Caco-2 (cell line): ENCODE data around the gene GDAP2. TPM values are rescaled to one million over a fixed set of nuclear protein-coding genes. Genes with fewer than 3 reads are reported as not detected.

Experiments used
- BruUV-seq: library from RNA; stranded (reverse); fragments of 400-500 nt; replicated peaks from 2 replicates; lab custom pipeline; 2021; lab: Mats Ljungman, UMichigan
- CTCF ChIA-PET: fragments of 300-600 bp; sonication (Branson Sonifier 250); formaldehyde crosslinking; loops from one replicate; lab custom pipeline; 2022; ENCODE audit warnings: antibody characterized with exemption; lab: Charles Lee
- POLR2A ChIA-PET: fragments of 300-600 bp; sonication (Branson Sonifier 250); formaldehyde crosslinking; loops from one replicate; lab custom pipeline; 2022; ENCODE audit warnings: antibody characterized with exemption; lab: Charles Lee
- DNase-seq, 2 experiments: peaks; one replicate each; pipeline versions ENCODE4 v3.0.0 to v3.0.0-alpha.2; 2020 to 2022
- H3K27me3 ChIP-seq: replicated peaks from 2 replicates; pipeline ENCODE4 v1.6.0; 2011; ENCODE audit warnings: low read length; ENCODE audit not compliant: control insufficient read depth, insufficient read depth
- H3K36me3 ChIP-seq: 2 replicates; pipeline ENCODE4 v1.5.1; 2011; ENCODE audit warnings: low read length; ENCODE audit not compliant: control insufficient read depth, insufficient read depth
- H3K4me1 ChIP-seq: fragments of 250-450 bp; sonication (Bioruptor Pico); 2 replicates; pipeline ENCODE4 v1.5.1; 2020; ENCODE audit warnings: mild to moderate bottlenecking
- H3K4me3 ChIP-seq: 2 replicates; pipeline ENCODE4 v1.5.1; 2011; ENCODE audit warnings: low read depth, mild to moderate bottlenecking, control low read depth, low read length
- H3K9me3 ChIP-seq: fragments of 250-450 bp; sonication (Bioruptor Pico); 2 replicates; pipeline ENCODE4 v1.5.1; 2020; ENCODE audit warnings: mild to moderate bottlenecking, moderate library complexity
- H3K27ac Mint-ChIP-seq: one replicate; pipeline ENCODE4 v1.8.0; 2022; ENCODE audit warnings: mixed read lengths; ENCODE audit not compliant: unreplicated experiment
- H3K27me3 Mint-ChIP-seq: one replicate; pipeline ENCODE4 v1.8.0; 2022; ENCODE audit warnings: mixed read lengths; ENCODE audit not compliant: insufficient read depth, unreplicated experiment
- H3K36me3 Mint-ChIP-seq: one replicate; pipeline ENCODE4 v1.8.0; 2022; ENCODE audit warnings: mild to moderate bottlenecking, mixed read lengths; ENCODE audit not compliant: insufficient read depth, unreplicated experiment
- H3K4me1 Mint-ChIP-seq: one replicate; pipeline ENCODE4 v1.8.0; 2022; ENCODE audit warnings: low read depth, mixed read lengths; ENCODE audit not compliant: unreplicated experiment
- H3K4me3 Mint-ChIP-seq: one replicate; pipeline ENCODE4 v1.8.0; 2022; ENCODE audit warnings: mild to moderate bottlenecking, moderate library complexity, mixed read lengths; ENCODE audit not compliant: unreplicated experiment
- H3K9me3 Mint-ChIP-seq: one replicate; pipeline ENCODE4 v1.8.0; 2022; ENCODE audit warnings: mixed read lengths; ENCODE audit not compliant: unreplicated experiment
- CTCF ChIP-seq, 2 experiments: fragments of 200-600 bp in 1 of 2; IDR thresholded peaks; 1 replicate in 1 of 2; 2 replicates in 1 of 2; pipeline versions ENCODE4 v1.5.1 to v1.8.0; 2011 to 2022; ENCODE audit warnings: antibody characterized with exemption in 1 of 2, control low read depth in 1 of 2, inconsistent platforms in 1 of 2, low read depth in 1 of 2, low read length in 1 of 2, mild to moderate bottlenecking in 1 of 2, moderate library complexity in 1 of 2; ENCODE audit not compliant: insufficient read depth in 1 of 2, severe bottlenecking in 1 of 2, unreplicated experiment in 1 of 2
- intact Hi-C: fragments of 100-400 bp; cut with micrococcal nuclease; formaldehyde crosslinking; loops from one replicate; pipeline ENCODE4 v1.10.0; 2022; ENCODE audit not compliant: unreplicated experiment
- total RNA-seq: library from RNA; stranded (reverse); gene quantifications from 2 replicates; pipeline ENCODE4 v1.2.3, GENCODE V29; 2022

GDAP2 gene
- total RNA-seq, 1 experiment from 2014 or later = 16.4 TPM

DNA sequence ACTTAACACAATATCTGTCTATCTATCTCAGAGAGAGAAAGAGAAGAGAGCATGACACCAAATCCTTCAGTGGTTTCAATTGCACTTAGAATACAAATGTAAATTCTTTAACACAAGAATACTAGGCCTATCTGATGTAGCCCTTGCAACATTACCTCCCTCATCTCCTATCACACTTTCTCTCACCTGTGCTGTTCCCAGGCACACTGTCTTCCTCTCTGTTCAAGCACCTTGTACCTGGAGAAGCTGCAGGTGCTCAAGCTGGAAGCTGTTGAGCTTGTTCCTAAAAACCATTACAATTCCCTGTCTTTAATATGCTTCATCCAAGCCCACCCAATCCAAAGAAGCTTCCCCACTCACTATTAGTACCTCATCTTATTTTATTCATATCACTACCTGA is 97.0 kb downstream of the GDAP2 start:
- Histone ChIP-seq H3K36me3 (no peaks in the 10 kb centered on the region), H3K4me1 (no peaks in the 10 kb centered on the region), H3K4me3 (no peak overlapping the region), H3K9me3 (no peaks in the 10 kb centered on the region), H3K27me3 (no peaks in the 10 kb centered on the region)
- H3K4me3 Mint-ChIP-seq = no peak overlapping the region
- no peaks in the 10 kb centered on the region for H3K27me3 Mint-ChIP-seq
- no peak overlapping the region for H3K27ac Mint-ChIP-seq
- POLR2A ChIA-PET = no interaction called here
- H3K9me3 Mint-ChIP-seq = no peaks in the 10 kb centered on the region
- CTCF ChIA-PET = no interaction called here
- no peak for TF ChIP-seq CTCF (IDR thresholded peaks at IDR 0.05; ENCODE audit: insufficient read depth in 1 of 2, low read depth in 1 of 2, low read length in 1 of 2, severe bottlenecking in 1 of 2, unreplicated experiment in 1 of 2)
- H3K36me3 Mint-ChIP-seq = no peaks in the 10 kb centered on the region
- DNase-seq = no peak
- BruUV-seq = no TSS peak
- intact Hi-C loops = no loop called here
- no peaks in the 10 kb centered on the region for H3K4me1 Mint-ChIP-seq

DNA sequence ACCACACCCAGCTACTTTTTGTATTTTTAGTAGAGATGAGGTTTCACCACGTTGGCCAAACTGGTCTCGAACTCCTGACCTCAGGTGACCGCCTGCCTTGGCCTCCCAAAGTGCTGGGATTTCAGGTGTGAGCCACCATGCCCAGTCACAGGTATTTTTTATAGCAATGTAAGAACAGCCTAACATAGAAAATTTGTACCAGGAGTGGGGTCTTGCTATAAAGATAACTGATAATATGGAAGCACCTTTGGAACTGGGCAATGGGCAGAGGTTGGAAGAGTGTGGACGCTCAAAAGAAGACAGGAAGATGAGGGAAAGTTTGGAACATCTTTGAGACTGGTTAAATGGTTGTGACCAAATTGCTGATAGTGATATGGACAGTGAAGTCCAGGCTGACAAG is 99.2 kb downstream of the GDAP2 start:
- no peaks in the 10 kb centered on the region for H3K36me3 ChIP-seq
- BruUV-seq = no TSS peak

DNA sequence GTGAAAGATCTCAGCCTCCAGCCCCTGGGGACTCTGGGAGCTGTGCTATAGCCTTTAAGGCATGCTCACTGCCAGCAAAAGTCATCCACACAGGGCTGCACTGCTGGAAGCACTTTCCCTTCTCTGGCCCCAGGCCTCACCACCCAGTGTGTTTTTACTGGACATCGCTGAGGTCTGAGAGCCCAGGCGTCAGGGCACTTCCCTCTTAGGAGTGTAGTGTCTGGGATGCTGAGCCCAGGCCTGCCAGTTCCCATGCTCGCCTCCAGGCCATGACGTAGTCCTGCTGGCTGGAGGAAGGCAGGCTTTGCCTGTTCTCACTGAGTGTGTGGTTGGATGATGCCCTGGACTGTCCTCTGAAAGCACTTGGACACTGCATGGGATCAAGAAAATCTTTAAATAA is 101.2 kb downstream of the GDAP2 start:
- Histone ChIP-seq H3K9me3 (no peaks in the 10 kb centered on the region), H3K4me3 (no peak overlapping the region), H3K4me1 (no peaks in the 10 kb centered on the region), H3K27me3 (no peaks in the 10 kb centered on the region), H3K36me3 (no peaks in the 10 kb centered on the region)
- Mint-ChIP-seq H3K4me1 (no peaks in the 10 kb centered on the region), H3K9me3 (no peaks in the 10 kb centered on the region), H3K27me3 (no peaks in the 10 kb centered on the region), H3K36me3 (no peaks in the 10 kb centered on the region), H3K4me3 (no peak overlapping the region), H3K27ac (no peak overlapping the region)
- TF ChIP-seq CTCF (IDR thresholded peaks at IDR 0.05; ENCODE audit: insufficient read depth in 1 of 2, low read depth in 1 of 2, low read length in 1 of 2, severe bottlenecking in 1 of 2, unreplicated experiment in 1 of 2) = no peak
- BruUV-seq = no TSS peak
- CTCF ChIA-PET = no interaction called here
- intact Hi-C loops = no loop called here
- POLR2A ChIA-PET = no interaction called here
- no peak for DNase-seq

More for the DNA sequence above, 99.2 kb downstream of the GDAP2 start:
- no peak overlapping the region for H3K4me3 Mint-ChIP-seq
- H3K27me3 Mint-ChIP-seq = no peaks in the 10 kb centered on the region
- no peaks in the 10 kb centered on the region for H3K36me3 Mint-ChIP-seq
- H3K4me3 ChIP-seq = no peak overlapping the region
- ChIA-PET POLR2A (no interaction called here), CTCF (no interaction called here)
- H3K27me3 ChIP-seq = no peaks in the 10 kb centered on the region
- no peaks in the 10 kb centered on the region for H3K4me1 ChIP-seq
- no peak for TF ChIP-seq CTCF (IDR thresholded peaks at IDR 0.05; ENCODE audit: insufficient read depth in 1 of 2, low read depth in 1 of 2, low read length in 1 of 2, severe bottlenecking in 1 of 2, unreplicated experiment in 1 of 2)
- H3K9me3 Mint-ChIP-seq = no peaks in the 10 kb centered on the region
- DNase-seq = no peak
- H3K4me1 Mint-ChIP-seq = no peaks in the 10 kb centered on the region
- no peak overlapping the region for H3K27ac Mint-ChIP-seq
- no peaks in the 10 kb centered on the region for H3K9me3 ChIP-seq
- intact Hi-C loops = no loop called here
